Measurements from ENCODE around the gene CDK8.
"Not testable (repeated sequence)": the region's sequence is repeated elsewhere in the genome, so short reads cannot be mapped to it uniquely, and the experiment has no call there.

The CDK8 gene

GRCh38 chr13:26228096-26228495 lies 25.8 kb upstream of the CDK8 start:
- intact Hi-C loops (cut with micrococcal nuclease), result no loop called here
- no peaks in the 10 kb centered on the region for H3K36me3 Mint-ChIP-seq (ENCODE audit: low read depth)
- H3K27ac Mint-ChIP-seq, result no peak overlapping the region
- H3K9me3 Mint-ChIP-seq, result no peaks in the 10 kb centered on the region
- H3K4me3 Mint-ChIP-seq, result no peak overlapping the region
- no peaks in the 10 kb centered on the region for H3K27me3 Mint-ChIP-seq
- H3K4me1 Mint-ChIP-seq (ENCODE audit: low read depth), result peaks cover 10% of the 10 kb centered on the region

DNA sequence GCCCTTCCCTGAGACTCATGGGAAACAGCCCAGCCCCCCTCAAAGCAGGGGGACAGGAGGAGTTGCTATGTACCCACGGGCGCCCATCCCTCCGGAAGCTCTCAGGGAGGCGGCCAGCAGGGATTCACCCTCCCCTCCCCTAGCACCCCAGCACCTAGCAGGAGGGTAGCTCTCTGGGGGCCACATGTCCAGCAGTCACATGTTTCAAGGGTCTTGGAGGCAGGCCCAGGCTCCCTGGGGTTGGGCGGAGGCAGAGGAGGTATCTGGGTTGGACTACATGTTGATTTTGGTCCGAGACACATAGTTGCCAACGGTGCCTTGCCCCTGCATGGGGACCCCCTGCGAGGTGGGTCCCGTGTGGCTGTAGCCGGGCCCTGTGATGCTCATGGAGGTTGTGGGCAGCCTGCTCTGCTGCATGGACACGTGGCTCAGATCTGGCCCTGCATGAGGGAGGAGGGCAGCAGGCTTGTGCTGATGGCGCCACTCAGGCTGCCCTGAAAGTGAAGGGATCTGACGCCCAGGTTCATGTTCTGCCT lies 24.8 kb upstream of the CDK8 start:
- no peaks in the 10 kb centered on the region for H3K9me3 Mint-ChIP-seq
- H3K36me3 Mint-ChIP-seq (ENCODE audit: low read depth), result no peaks in the 10 kb centered on the region
- no peak overlapping the region for H3K27ac Mint-ChIP-seq
- H3K4me1 Mint-ChIP-seq (ENCODE audit: low read depth), result peaks cover 5% of the 10 kb centered on the region
- intact Hi-C loops (cut with micrococcal nuclease), result no loop called here
- no peak overlapping the region for H3K4me3 Mint-ChIP-seq
- no peaks in the 10 kb centered on the region for H3K27me3 Mint-ChIP-seq

DNA sequence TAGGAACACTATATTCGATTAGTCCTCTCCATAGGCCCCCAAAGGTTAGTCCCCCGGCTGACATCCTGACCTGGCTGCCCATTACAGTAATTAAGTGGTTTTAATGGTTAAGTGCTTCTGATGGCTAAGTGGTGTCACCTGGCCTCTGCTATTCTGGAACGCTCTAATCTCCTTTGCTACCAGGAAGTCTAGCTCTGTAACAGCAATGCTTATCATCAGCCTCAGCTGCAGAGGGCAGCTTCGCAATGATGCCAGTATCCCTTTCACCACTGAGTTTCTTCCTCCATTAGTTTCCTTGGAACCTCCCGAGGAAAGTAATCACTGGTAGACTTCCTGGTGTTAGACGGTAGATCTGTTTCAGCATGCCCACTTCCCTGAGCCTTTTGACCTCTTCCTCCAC lies 23.2 kb upstream of the CDK8 start:
- Mint-ChIP-seq H3K27me3 (peaks cover 1% of the 10 kb centered on the region), H3K4me3 (no peak overlapping the region), H3K4me1 (ENCODE audit: low read depth) (peaks cover 5% of the 10 kb centered on the region), H3K36me3 (ENCODE audit: low read depth) (no peaks in the 10 kb centered on the region), H3K9me3 (no peaks in the 10 kb centered on the region), H3K27ac (no peak overlapping the region)
- intact Hi-C loops (cut with micrococcal nuclease), result no loop called here

GRCh38 chr13:26236296-26236695 lies 17.6 kb upstream of the CDK8 start:
- peaks cover 5% of the 10 kb centered on the region for H3K27me3 Mint-ChIP-seq
- no peak overlapping the region for H3K4me3 Mint-ChIP-seq
- H3K36me3 Mint-ChIP-seq (ENCODE audit: low read depth), result no peaks in the 10 kb centered on the region
- H3K4me1 Mint-ChIP-seq (ENCODE audit: low read depth), result no peaks in the 10 kb centered on the region
- no peaks in the 10 kb centered on the region for H3K9me3 Mint-ChIP-seq
- H3K27ac Mint-ChIP-seq, result no peak overlapping the region
- intact Hi-C loops (cut with micrococcal nuclease), result no loop called here

GRCh38 chr13:26246154-26246553 lies 7.8 kb upstream of the CDK8 start:
- Mint-ChIP-seq H3K27me3 (no peaks in the 10 kb centered on the region), H3K36me3 (ENCODE audit: low read depth) (no peaks in the 10 kb centered on the region), H3K4me3 (no peak overlapping the region), H3K4me1 (ENCODE audit: low read depth) (no peaks in the 10 kb centered on the region), H3K27ac (no peak overlapping the region), H3K9me3 (no peaks in the 10 kb centered on the region)
- intact Hi-C loops (cut with micrococcal nuclease), result no loop called here

GRCh38 chr13:26247011-26247410 lies 6.9 kb upstream of the CDK8 start:
- Mint-ChIP-seq H3K9me3 (no peaks in the 10 kb centered on the region), H3K27ac (no peak overlapping the region), H3K36me3 (ENCODE audit: low read depth) (no peaks in the 10 kb centered on the region), H3K27me3 (no peaks in the 10 kb centered on the region), H3K4me1 (ENCODE audit: low read depth) (no peaks in the 10 kb centered on the region), H3K4me3 (no peak overlapping the region)
- intact Hi-C loops (cut with micrococcal nuclease), result no loop called here

GRCh38 chr13:26247608-26248007 lies 6.3 kb upstream of the CDK8 start:
- no peak overlapping the region for H3K4me3 Mint-ChIP-seq
- H3K27me3 Mint-ChIP-seq, result no peaks in the 10 kb centered on the region
- H3K27ac Mint-ChIP-seq, result no peak overlapping the region
- H3K36me3 Mint-ChIP-seq (ENCODE audit: low read depth), result no peaks in the 10 kb centered on the region
- no peaks in the 10 kb centered on the region for H3K4me1 Mint-ChIP-seq (ENCODE audit: low read depth)
- H3K9me3 Mint-ChIP-seq, result no peaks in the 10 kb centered on the region
- intact Hi-C loops (cut with micrococcal nuclease), result no loop called here

- no peak overlapping the region for H3K27ac Mint-ChIP-seq
- H3K4me1 Mint-ChIP-seq (ENCODE audit: low read depth), result peaks cover 5% of the 10 kb centered on the region
- H3K36me3 Mint-ChIP-seq (ENCODE audit: low read depth), result peaks cover 7% of the 10 kb centered on the region
- H3K9me3 Mint-ChIP-seq, result no peaks in the 10 kb centered on the region
- H3K27me3 Mint-ChIP-seq, result no peaks in the 10 kb centered on the region
- no peak overlapping the region for H3K4me3 Mint-ChIP-seq
- intact Hi-C loops (cut with micrococcal nuclease), result no loop called here
Observed at GRCh38 chr13:26249551-26249950, 4.4 kb upstream of the CDK8 start.

- peaks cover 19% of the 10 kb centered on the region for H3K4me1 Mint-ChIP-seq (ENCODE audit: low read depth)
- H3K27ac Mint-ChIP-seq; H3K36me3 Mint-ChIP-seq (ENCODE audit: low read depth); H3K9me3 Mint-ChIP-seq; H3K27me3 Mint-ChIP-seq; H3K4me3 Mint-ChIP-seq; intact Hi-C loops (cut with micrococcal nuclease): not testable (repeated sequence)
Observed at GRCh38 chr13:26252006-26252405, 1.9 kb upstream of the CDK8 start.

DNA sequence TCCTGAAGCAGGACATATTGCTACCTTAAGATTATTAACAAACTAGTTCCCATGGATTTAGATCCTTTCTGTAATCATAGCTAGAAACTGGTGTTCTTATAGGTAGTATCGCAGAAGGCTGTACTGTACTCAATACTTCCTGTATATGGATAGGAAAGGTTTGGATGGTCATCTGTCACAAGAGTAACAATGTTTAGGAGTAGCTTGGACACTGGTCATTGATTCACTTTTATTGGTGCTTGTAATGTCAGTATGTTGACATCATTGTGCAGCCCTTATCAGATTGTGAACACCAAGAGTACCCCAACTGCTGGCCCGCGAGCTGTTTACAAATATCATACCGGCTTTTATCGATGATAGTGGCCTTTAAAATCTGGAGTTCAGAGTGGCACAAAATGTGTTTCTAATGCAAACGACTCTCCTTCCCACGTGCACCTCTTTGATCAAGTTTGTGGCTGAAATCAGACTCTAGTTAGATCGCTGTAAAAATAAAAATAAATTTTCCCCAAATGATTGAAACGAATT lies 605 bp upstream of the CDK8 start:
- Mint-ChIP-seq H3K27me3 (no peaks in the 10 kb centered on the region), H3K4me3 (peak overlapping the region; percentile 86), H3K9me3 (no peaks in the 10 kb centered on the region), H3K4me1 (ENCODE audit: low read depth) (peaks cover 19% of the 10 kb centered on the region), H3K36me3 (ENCODE audit: low read depth) (peaks cover 7% of the 10 kb centered on the region), H3K27ac (peak overlapping the region; percentile 93)
- intact Hi-C loops (cut with micrococcal nuclease), result no loop called here

DNA sequence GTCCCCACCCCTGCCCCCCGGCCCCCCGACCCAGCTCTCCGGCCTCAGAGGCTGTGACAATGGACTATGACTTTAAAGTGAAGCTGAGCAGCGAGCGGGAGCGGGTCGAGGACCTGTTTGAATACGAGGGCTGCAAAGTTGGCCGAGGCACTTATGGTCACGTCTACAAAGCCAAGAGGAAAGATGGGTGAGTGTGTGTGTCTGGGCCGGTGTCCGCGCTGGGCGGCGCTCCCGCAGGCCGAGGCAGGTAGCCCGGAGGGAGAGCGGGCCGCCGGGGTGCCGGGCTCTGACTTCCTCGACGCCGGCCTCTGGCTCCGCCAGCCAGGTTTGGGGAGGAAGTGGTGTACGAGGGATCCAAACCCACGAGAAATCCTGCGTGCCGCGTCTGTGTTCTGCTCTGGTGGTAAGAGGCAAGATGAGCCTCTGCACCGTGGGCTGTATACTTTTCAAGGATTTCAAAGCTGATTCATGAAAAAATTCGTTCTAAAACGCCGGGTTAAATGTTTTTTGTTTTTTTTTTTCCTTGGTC lies 718 bp downstream of the CDK8 start:
- H3K36me3 Mint-ChIP-seq (ENCODE audit: low read depth), result peaks cover 7% of the 10 kb centered on the region
- peaks cover 19% of the 10 kb centered on the region for H3K4me1 Mint-ChIP-seq (ENCODE audit: low read depth)
- H3K27ac Mint-ChIP-seq, result peak overlapping the region; percentile 93
- H3K27me3 Mint-ChIP-seq, result no peaks in the 10 kb centered on the region
- H3K4me3 Mint-ChIP-seq, result peak overlapping the region; percentile 86
- intact Hi-C loops (cut with micrococcal nuclease), result loop anchor here (1.0 to 2.0 kb wide), 2 partner anchors 32 to 68 kb away; partner anchors contain the start of gene RNF6
- no peaks in the 10 kb centered on the region for H3K9me3 Mint-ChIP-seq

DNA sequence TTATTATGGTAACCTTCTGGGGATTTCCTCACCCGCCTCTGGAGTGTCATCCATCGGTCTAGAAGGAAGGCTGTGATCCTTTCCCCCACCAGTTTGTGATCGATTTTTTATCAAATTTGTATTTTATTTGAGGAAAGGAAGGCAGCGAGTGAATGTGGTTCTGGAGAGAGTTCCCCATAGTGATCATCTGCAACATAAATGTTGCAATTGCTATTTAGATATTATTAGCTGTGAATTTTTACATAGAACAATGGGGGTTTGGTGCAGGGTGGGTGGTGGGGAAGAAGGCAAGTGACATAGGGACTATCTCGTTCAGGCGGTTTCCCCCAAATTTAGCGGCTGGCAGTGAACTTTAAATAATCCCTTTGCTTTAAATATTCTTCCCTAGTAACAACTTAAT lies 1.2 kb downstream of the CDK8 start:
- peak overlapping the region; percentile 93 for H3K27ac Mint-ChIP-seq
- H3K4me1 Mint-ChIP-seq (ENCODE audit: low read depth), result peaks cover 19% of the 10 kb centered on the region
- peak overlapping the region; percentile 86 for H3K4me3 Mint-ChIP-seq
- peaks cover 7% of the 10 kb centered on the region for H3K36me3 Mint-ChIP-seq (ENCODE audit: low read depth)
- no peaks in the 10 kb centered on the region for H3K27me3 Mint-ChIP-seq
- H3K9me3 Mint-ChIP-seq, result no peaks in the 10 kb centered on the region
- intact Hi-C loops (cut with micrococcal nuclease), result loop anchor here (2.0 kb wide), 1 partner anchor 68 kb away; no protein-coding TSS in a partner anchor

DNA sequence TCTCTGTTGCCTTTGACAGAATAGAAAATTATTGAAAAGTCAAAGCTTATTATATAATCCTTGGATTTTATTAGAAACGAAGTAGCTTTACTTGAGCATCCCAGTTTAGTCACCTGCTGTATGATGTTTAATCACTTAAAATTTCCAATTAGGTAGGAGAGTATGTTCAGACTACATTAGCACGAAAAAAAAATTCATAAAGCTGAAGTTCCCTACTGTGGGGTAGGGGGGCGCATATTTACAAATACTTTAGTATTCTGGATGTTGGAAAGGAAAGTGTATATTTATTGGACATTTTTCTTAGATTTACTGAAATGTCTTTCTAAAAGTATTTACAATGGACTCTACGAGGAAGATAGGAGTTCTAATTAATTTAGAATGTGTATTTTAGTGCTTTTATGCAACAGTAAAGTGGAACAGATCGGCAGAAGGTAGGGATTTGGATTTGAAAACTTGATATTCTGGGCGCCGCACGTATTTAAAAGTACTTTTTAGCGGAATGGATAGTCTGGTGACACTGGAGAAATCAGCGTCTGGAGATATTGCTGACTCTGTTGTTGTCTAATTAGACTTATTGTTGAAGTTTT lies 1.9 kb downstream of the CDK8 start:
- Mint-ChIP-seq H3K4me3 (no peak overlapping the region), H3K27ac (no peak overlapping the region), H3K36me3 (ENCODE audit: low read depth) (peaks cover 7% of the 10 kb centered on the region), H3K9me3 (no peaks in the 10 kb centered on the region), H3K27me3 (no peaks in the 10 kb centered on the region), H3K4me1 (ENCODE audit: low read depth) (peaks cover 26% of the 10 kb centered on the region)
- intact Hi-C loops (cut with micrococcal nuclease), result loop anchor here (2.0 kb wide), 1 partner anchor 69 kb away; no protein-coding TSS in a partner anchor

DNA sequence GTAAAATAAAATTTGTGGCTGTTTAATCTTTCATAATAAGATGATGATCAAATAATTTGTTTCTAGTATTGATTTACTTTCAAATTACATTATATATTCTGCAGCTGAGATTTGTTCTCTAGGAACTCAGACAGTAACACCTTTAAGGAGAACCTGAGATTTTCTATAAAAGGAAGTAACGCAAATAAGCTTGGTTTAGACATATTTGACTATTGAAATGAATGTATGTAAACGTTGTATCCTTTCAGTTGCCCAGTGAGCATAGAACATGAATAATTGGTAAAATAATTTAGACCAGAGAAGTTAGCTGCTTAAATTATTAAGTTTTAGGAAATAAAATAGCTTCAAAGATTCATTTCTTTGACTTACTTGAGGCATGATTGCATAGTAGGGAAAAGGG lies 3.1 kb downstream of the CDK8 start:
- Mint-ChIP-seq H3K4me3 (no peak overlapping the region), H3K27ac (no peak overlapping the region), H3K9me3 (no peaks in the 10 kb centered on the region), H3K27me3 (no peaks in the 10 kb centered on the region), H3K36me3 (ENCODE audit: low read depth) (peaks cover 7% of the 10 kb centered on the region), H3K4me1 (ENCODE audit: low read depth) (peaks cover 30% of the 10 kb centered on the region)
- intact Hi-C loops (cut with micrococcal nuclease), result no loop called here

DNA sequence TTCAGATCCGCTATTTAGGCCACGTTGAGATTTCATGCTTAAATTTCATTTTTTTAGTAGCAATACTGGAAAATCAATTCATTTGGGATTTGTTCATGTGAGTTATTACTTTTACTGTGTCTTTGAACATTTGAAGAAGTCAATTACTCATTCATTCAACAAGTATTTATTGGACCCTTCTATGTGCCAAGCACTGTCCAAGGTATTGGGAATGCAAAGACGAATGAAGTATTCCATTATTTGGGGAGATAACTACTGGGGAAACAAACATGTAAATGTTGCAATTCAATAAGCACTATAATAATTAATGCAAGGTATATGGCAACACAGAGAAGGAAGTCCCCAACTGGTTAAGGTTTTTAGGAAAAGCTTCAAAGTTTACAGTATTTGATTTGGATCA lies 5.7 kb downstream of the CDK8 start:
- H3K4me3 Mint-ChIP-seq, result no peak overlapping the region
- no peaks in the 10 kb centered on the region for H3K9me3 Mint-ChIP-seq
- H3K36me3 Mint-ChIP-seq (ENCODE audit: low read depth), result no peaks in the 10 kb centered on the region
- peaks cover 25% of the 10 kb centered on the region for H3K4me1 Mint-ChIP-seq (ENCODE audit: low read depth)
- H3K27ac Mint-ChIP-seq, result no peak overlapping the region
- intact Hi-C loops (cut with micrococcal nuclease), result no loop called here
- H3K27me3 Mint-ChIP-seq, result no peaks in the 10 kb centered on the region

Measured in dendritic cell treated with granulocyte-macrophage colony-stimulating factor and Interleukin-4, amounts not matched to agents 40 ng/mL and 50 ng/mL, for 4 days (primary cell).